Testis (tissue), 3 donors: ENCODE data around the gene KIF3B. TPM values are rescaled to one million over a fixed set of nuclear protein-coding genes. Genes with fewer than 3 reads are reported as not detected.
A peak's percentile ranks its signal among the peaks of the same experiment; 100 is the strongest.

Source experiments
- DNase-seq: peaks from one replicate; pipeline ENCODE4 v3.0.0-alpha.2; 2019
- H3K27ac ChIP-seq, 2 donors: fragments of 200-600 bp; sonication (generic); one replicate each; pipeline ENCODE4 v1.5.1; 2019
- H3K27me3 ChIP-seq: fragments of 200-600 bp; sonication (generic); one replicate; pipeline ENCODE4 v1.5.1; 2019
- H3K36me3 ChIP-seq: fragments of 200-600 bp; sonication (generic); one replicate; pipeline ENCODE4 v1.5.1; 2017; ENCODE audit warnings: low read depth; ENCODE audit errors: missing control alignments
- H3K4me1 ChIP-seq: fragments of 200-600 bp; sonication (generic); one replicate; pipeline ENCODE4 v1.5.1; 2019
- H3K4me3 ChIP-seq, 2 donors: fragments of 200-600 bp; sonication (generic); one replicate each; pipeline ENCODE4 v1.5.1; 2017 to 2019
- H3K9me3 ChIP-seq: fragments of 200-600 bp; sonication (generic); one replicate; pipeline ENCODE4 v1.5.1; 2017
- CTCF ChIP-seq, 3 experiments: fragments of 450-650 bp in 2 of 3; fragments of 200-600 bp in 1 of 3; sonication (generic) in 1 of 3; IDR thresholded peaks; one replicate each; pipeline ENCODE4 v1.5.1; 2016 to 2019; ENCODE audit warnings: antibody characterized with exemption in 3 of 3, mild to moderate bottlenecking in 2 of 3, moderate library complexity in 1 of 3
- POLR2A ChIP-seq: fragments of 450-650 bp; IDR thresholded peaks from one replicate; pipeline ENCODE4 v1.6.1; 2017; ENCODE audit warnings: antibody characterized with exemption, mild to moderate bottlenecking, moderate library complexity
- WGBS, 2 donors: methylation state at CpG; one replicate each; pipeline ENCODE4 v1.1.5; 2018; 5-methylcytosine and 5-hydroxymethylcytosine counted together
- intact Hi-C: fragments of 100-400 bp; cut with DNase I; formaldehyde crosslinking; loops from one replicate; pipeline ENCODE4 v1.15.1; 2023; ENCODE audit warnings: low total_unique reads
- polyA plus RNA-seq: library from polyadenylated mRNA; stranded (reverse); fragments of 350-450 nt; fragmentation: Illumina TruSeq; extraction: RNeasy Lipid Tissue Mini Kit (QIAGEN cat#74804); gene quantifications from one replicate; pipeline ENCODE4 v1.2.3, GENCODE V29; 2014; ENCODE audit warnings: low read depth, low replicate concordance; ENCODE audit not compliant: insufficient read depth
- total RNA-seq, 2 donors: library from RNA; depleted of rRNA; stranded (reverse); fragments of >200 nt; gene quantifications; one replicate each; pipeline ENCODE4 v1.2.3, GENCODE V29; 2016

KIF3B gene
- total and polyA plus RNA-seq, 3 donors from 2014 or later = 33.1 to 55.6 (median 41.2) TPM

- H3K4me3 ChIP-seq = peak overlapping the region; percentile 76 to 90
- H3K4me1 ChIP-seq = peaks cover 18% of the 10 kb centered on the region
- TF ChIP-seq POLR2A = no peak
- TF ChIP-seq CTCF (IDR thresholded peaks at IDR 0.05) = no peak
- WGBS, 2 donors = 0 to 1% methylated on average over 5 to 30 of the region's 46 CpGs
- H3K27ac ChIP-seq = peak overlapping the region; percentile 81 to 98
- H3K9me3 ChIP-seq = no peaks in the 10 kb centered on the region
- no peaks in the 10 kb centered on the region for H3K36me3 ChIP-seq
- DNase-seq = peak; percentile 88
- intact Hi-C loops = no loop called here
- no peaks in the 10 kb centered on the region for H3K27me3 ChIP-seq
Measured at GRCh38 chr20:32358883-32359632, 81.6 kb downstream of the KIF3B start.

- no peak for DNase-seq
- H3K4me1 ChIP-seq = peaks cover 25% of the 10 kb centered on the region
- H3K27ac ChIP-seq = peak overlapping the region; percentile 81 to 98
- peak overlapping the region; percentile 76 to 90 for H3K4me3 ChIP-seq
- WGBS, 2 donors = 3 to 6% methylated on average over 11 of the region's 11 CpGs
- intact Hi-C loops = no loop called here
- no peaks in the 10 kb centered on the region for H3K9me3 ChIP-seq
- TF ChIP-seq POLR2A = no peak
- TF ChIP-seq CTCF (IDR thresholded peaks at IDR 0.05) = no peak
- no peaks in the 10 kb centered on the region for H3K27me3 ChIP-seq
- H3K36me3 ChIP-seq = no peaks in the 10 kb centered on the region
Measured at GRCh38 chr20:32359633-32360332, 82.3 kb downstream of the KIF3B start.

- H3K27me3 ChIP-seq = no peaks in the 10 kb centered on the region
- H3K36me3 ChIP-seq = no peaks in the 10 kb centered on the region
- peak overlapping the region in 1 of 2 donors; percentile 98 for H3K27ac ChIP-seq
- DNase-seq = no peak
- TF ChIP-seq CTCF (IDR thresholded peaks at IDR 0.05) = no peak
- no peak for TF ChIP-seq POLR2A
- intact Hi-C loops = no loop called here
- H3K9me3 ChIP-seq = no peaks in the 10 kb centered on the region
- H3K4me3 ChIP-seq = peak overlapping the region; percentile 76 to 90
- 1 to 11% methylated on average over 5 of the region's 5 CpGs for WGBS, 2 donors
- H3K4me1 ChIP-seq = peaks cover 26% of the 10 kb centered on the region
Measured at GRCh38 chr20:32360333-32360634, 82.8 kb downstream of the KIF3B start.

- no peak for DNase-seq
- no peak overlapping the region for H3K4me3 ChIP-seq
- peaks cover 21% of the 10 kb centered on the region for H3K4me1 ChIP-seq
- WGBS, 2 donors = 22 to 34% methylated on average over 4 of the region's 4 CpGs
- peak overlapping the region; percentile 60 to 74 for H3K27ac ChIP-seq
- no peaks in the 10 kb centered on the region for H3K36me3 ChIP-seq
- H3K9me3 ChIP-seq = no peaks in the 10 kb centered on the region
- intact Hi-C loops = no loop called here
- no peaks in the 10 kb centered on the region for H3K27me3 ChIP-seq
- TF ChIP-seq POLR2A = no peak
- no peak for TF ChIP-seq CTCF (IDR thresholded peaks at IDR 0.05)
Measured at GRCh38 chr20:32362901-32363364, 85.5 kb downstream of the KIF3B start.
